Epithelial cell of prostate (primary cell): ENCODE measurements around the gene CHTF8.
"Not testable (repeated sequence)": the region's sequence is repeated elsewhere in the genome, so short reads cannot be mapped to it uniquely, and the experiment has no call there.

Experiments used
- DNase-seq: peaks from one replicate; pipeline ENCODE4 v3.0.0-alpha.2; 2011; ENCODE audit warnings: low read depth, low spot score
- H3K27ac ChIP-seq: fragments of 450-650 bp; 2 replicates; pipeline ENCODE4 v1.5.1; 2017; ENCODE audit warnings: mild to moderate bottlenecking

CHTF8 gene

DNA sequence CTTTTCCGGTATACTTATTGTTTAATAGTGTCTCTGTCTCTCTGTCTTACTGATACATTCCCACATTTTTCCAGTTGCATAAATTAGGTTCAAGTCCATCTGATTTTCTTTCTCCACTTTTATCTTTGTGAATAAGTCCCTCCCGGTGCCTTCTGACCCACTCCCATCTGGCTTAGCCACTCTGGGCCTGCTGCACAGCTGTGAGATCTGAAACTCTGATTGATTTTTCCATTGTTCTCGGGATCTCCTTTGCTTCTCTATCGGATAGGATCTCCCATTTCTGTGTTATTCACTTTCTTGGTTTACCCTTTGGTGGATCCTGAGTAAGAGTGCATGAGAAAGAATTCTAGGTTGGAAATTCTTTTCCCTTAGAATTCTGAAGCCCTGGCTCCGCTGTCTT lies 8.6 kb upstream of the CHTF8 start:
- H3K27ac ChIP-seq = no peak overlapping the region
- DNase-seq = no peak

GRCh38 chr16:69139464-69139863 lies 7.1 kb upstream of the CHTF8 start:
- DNase-seq, H3K27ac ChIP-seq: not testable (repeated sequence)

DNA sequence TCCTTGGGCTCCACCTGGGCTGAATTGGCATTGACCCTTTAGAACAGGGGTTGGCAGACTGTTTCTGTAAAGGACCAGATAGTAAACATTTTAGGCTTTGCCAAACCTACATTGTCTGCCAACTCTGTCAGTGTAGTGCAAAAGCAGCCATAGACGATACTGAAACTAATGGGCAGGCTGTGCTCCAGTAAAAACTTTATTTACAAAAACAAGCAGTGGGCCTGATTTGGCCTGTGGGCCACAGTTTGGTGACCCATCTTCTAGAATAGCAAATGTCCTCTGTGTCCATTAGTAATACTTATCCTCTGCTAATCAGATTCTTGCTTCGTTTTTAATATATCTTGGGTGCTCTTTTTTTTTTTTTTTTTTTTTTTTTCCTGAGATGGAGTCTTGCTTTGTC lies 6.2 kb upstream of the CHTF8 start:
- no peak for DNase-seq
- no peak overlapping the region for H3K27ac ChIP-seq

DNA sequence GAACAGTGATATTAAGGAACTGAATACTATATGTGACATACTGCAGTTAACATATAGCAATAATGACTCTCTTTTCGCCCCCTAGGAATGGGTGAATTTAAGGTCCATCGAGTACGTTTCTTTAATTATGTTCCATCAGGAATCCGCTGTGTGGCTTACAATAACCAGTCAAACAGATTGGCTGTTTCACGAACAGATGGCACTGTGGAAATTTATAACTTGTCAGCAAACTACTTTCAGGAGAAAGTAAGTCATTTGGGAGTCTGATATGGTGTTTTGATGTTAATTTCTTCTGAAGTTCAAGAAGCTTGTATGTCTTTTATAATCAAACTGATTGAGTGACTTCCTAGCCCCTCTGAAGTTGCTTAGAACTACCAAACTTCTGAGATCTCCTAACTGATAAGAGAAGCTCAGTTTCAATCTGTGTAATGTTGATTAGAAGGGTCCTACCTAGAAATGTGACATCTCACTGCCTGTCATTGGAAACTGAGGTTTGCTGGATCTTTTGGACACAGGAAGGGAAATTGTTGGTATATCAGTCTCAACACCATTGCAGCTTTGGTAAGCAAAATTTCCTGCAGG lies 1.1 kb upstream of the CHTF8 start:
- H3K27ac ChIP-seq = no peak overlapping the region
- DNase-seq = no peak

DNA sequence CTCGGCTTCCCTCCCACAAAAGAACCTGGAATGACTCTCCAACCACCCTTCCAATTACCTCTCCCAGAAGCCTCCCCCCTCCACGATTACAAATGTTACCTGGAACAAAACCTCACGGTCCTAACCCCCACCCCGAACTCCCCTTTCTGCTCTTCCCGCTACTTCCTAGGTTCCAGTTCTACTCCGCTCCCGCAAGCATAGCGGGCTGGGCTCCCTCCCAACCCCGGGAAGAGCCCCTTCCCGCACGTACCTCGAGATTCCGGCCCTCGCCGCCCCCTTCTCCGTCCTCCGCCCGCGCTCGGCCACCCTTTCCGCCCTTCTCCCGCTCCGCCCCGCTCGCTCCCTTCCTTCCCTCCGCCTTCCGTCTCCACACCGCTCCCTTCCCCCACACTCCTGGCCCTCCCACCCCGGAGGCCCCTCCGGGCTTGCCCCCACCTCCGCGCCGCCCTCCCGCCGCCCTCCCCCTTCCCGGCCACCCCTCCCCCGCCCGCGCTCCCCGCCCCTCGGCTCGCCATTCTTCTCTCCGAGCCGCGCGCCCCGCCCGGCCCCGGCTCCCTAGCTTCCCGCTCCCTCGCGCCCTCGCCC lies 457 bp downstream of the CHTF8 start:
- DNase-seq = no peak
- H3K27ac ChIP-seq = peak overlapping the region; percentile 82

- DNase-seq = no peak
- H3K27ac ChIP-seq = peak overlapping the region; percentile 82
Measured at GRCh38 chr16:69131167-69131838, 1.1 kb downstream of the CHTF8 start.

DNA sequence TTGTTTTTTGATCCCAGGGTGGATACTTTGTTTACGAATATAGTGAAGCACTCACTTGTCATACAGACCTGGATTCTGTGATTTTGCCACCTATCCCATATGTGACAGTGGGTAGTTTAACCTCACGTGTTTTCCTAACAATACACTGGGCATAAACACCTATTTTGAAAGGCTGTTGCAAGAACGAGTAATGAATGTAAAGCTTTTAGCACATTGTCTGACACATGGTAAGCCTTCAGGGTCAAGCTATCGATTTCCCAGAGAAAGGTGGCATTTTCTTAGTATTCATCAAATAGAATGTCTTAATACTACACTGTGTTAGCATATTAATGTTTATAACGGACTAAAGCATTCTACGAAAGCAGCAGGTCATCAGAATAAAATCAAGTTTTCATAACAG lies 1.9 kb downstream of the CHTF8 start:
- no peak overlapping the region for H3K27ac ChIP-seq
- DNase-seq = no peak

DNA sequence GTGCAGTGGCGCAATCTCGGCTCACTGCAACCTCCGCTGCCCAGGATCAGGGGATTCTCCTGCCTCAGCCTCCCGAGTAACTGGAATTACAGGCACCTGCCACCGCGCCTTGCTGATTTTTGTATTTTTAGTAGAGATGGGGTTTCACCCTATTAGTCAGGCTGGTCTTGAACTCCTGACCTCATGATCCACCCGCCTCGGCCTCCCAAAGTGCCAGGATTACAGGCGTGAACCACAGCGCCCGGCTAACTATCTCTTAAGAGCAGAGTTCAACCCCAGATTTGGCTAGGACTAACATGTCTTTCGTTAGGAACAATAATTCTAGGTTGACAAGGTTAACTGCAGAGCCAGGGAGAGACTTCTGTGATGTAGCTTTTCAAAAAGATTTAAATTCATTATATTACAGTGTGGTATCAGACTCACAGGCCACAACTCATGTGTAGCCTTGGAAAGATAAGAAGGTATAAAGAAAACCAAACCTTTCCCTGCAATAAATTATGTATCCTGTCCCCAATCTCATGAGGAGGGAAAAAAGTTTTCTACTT lies 4.3 kb downstream of the CHTF8 start:
- H3K27ac ChIP-seq = no peak overlapping the region
- DNase-seq = no peak

DNA sequence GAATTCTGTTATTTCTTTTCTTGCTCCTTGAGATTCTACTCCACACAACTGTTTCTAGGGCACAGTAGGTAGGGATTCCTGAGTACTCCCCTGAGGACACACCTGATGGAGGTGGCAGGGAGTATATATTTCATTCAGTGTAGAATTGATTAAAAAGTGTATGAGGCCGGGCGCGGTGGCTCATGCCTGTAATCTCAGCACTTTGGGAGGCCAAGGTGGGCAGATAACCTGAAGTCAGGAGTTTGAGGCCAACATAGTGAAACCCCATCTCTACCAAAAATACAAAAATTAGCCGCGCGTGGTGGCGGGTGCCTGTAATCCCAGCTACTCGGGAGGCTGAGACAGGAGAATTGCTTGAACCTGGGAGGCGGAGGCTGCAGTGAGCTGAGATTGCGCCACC lies 5.6 kb downstream of the CHTF8 start:
- H3K27ac ChIP-seq, DNase-seq: not testable (repeated sequence)

DNA sequence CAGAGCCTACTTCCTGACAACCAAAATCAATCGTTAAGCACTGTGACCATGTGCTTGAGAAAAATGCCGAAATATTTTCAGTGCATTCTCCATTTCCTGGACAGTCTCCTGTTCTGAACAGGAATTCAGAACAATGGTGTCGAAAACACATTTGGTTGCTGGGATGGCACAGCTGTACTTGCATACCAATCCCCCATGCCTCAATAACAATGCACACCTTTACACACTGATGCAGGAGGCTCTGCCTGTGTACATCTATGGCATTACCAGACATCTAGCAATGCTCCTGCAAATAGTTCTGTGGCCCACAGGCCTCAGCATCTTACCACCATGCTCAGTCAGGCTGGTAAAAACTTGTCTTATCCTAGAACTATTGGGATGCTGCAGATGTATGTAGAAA lies 6.2 kb downstream of the CHTF8 start:
- no peak overlapping the region for H3K27ac ChIP-seq
- no peak for DNase-seq

- not testable (repeated sequence) for H3K27ac ChIP-seq, DNase-seq
Measured at GRCh38 chr16:69124961-69125360, 7.4 kb downstream of the CHTF8 start.

DNA sequence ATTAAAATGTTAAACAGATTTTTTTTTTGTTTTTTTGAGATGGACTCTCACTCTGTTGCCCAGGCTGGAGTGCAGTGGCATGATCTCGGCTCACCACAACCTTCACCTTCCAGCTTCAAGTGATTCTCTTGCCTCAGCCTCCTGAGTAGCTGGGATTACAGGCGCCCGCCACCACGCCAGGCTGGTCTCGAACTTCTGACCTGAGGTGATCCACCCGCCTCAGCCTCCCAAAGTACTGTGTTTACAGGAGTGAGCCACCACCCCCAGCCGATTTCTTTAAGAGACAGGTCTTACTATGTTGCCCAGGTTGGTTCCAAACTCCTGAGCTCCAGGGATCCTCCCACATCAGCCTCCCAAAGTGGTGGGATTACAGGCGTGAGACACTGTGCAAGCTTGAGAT lies 8.0 kb downstream of the CHTF8 start:
- DNase-seq, H3K27ac ChIP-seq: not testable (repeated sequence)

DNA sequence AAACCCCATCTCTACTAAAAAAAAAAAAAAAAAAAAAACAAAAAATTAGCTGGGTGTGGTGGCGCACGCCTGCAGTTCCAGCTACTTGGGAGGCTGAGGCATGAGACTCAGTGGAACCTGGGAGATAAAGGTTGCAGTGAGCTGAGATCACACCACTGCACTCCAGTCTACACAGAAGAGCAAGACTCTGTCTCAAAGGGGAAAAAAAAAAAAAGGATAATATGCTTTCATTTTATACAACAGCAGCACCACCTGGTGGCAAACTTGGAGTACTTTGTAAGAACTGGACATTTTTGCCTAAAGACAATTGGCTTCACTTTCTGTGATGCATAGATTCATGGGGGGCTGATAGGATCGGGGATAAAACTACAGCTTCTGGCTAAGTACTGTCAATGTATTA lies 8.5 kb downstream of the CHTF8 start:
- H3K27ac ChIP-seq = no peak overlapping the region
- no peak for DNase-seq

DNA sequence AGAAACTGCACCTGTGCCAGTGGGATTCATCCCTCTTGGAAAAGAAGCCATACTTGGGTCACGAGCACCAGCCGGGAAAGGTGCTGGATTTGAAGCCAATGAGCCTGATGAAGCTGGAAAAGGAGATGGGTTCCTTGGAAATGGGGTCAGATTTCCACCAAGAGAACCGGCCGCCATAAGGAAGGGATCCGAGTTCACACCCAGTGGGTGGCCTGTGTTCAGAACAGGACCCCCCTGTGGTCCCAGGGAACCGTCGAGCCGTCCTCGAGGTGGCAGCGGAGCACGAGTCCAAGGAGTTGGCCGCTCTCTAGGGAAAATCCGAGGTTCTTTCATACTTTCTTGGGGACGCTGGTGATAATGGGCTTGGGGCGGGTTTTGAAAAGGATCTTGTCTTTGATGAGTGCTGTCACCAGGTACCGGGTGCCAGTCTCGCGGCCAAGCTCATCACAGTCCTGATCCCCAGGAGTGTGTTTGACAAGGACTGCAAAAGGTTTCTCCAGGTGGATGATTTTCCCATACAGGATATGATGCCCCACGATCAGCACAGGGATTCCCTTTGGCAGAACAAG lies 12.2 kb downstream of the CHTF8 start:
- H3K27ac ChIP-seq = no peak overlapping the region
- no peak for DNase-seq

DNA sequence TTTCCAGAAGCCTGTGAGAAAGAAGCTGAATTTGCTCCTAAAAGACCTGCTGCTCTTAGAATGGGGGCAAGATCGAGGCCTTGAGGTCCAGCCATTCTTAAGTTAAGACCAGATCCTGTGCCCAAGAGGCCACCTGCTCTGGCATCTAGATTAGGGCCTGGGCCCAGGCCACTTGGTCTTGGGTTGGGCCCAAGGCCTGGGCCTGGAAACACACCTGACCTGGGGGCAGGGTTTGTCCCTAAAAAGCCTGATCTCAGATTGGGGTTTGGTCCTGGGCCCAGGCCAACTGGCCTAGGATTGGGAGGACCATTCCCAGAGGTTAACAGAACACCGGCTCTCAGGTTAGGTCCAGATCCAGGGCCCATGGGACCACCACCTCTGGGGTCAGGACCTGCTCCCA lies 12.9 kb downstream of the CHTF8 start:
- no peak for DNase-seq
- no peak overlapping the region for H3K27ac ChIP-seq

GRCh38 chr16:69118994-69119393 lies 13.4 kb downstream of the CHTF8 start:
- H3K27ac ChIP-seq = no peak overlapping the region
- DNase-seq = no peak

DNA sequence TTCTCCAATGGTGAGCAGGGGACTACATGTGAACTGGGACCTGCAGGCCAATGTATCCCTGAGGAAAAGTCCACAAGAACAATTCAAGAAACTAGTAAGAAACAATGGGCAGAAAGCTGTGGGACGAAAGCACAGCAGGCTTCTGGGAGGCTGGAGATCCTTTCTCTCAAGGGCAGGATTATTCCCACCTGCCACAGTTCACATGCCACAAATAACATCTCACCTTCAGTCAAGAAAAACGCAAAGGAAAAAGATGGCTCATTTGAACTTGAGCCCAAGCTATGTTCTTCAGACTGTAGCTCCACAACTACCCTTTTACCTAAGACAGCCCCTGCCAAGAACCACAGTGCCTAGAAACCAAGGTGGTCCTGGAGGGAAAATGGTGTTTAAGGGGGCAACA lies 13.9 kb downstream of the CHTF8 start:
- no peak for DNase-seq
- no peak overlapping the region for H3K27ac ChIP-seq

GRCh38 chr16:69116906-69117305 lies 15.5 kb downstream of the CHTF8 start:
- H3K27ac ChIP-seq = no peak overlapping the region
- DNase-seq = no peak

- H3K27ac ChIP-seq = no peak overlapping the region
- no peak for DNase-seq
Measured at GRCh38 chr16:69116256-69116875, 16.0 kb downstream of the CHTF8 start.

DNA sequence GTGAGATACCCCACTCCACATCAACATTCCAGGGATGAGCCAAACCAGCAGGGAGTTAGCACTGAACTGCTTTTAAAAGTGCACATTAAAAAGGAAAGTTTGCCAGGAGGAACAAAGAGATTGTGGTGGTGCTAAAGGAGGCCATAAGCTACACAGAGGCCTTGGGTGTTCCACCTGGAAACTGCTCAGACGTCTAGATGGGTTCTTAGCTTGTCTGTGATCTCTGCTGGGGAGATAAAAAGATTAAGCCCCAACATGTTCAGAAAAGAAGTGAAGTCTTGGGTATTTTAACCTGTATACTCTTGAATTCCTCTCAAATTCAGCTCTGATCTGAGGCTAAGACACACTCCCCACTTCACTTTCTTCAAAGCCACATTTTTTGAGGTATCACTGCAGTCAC lies 16.6 kb downstream of the CHTF8 start:
- no peak for DNase-seq

DNA sequence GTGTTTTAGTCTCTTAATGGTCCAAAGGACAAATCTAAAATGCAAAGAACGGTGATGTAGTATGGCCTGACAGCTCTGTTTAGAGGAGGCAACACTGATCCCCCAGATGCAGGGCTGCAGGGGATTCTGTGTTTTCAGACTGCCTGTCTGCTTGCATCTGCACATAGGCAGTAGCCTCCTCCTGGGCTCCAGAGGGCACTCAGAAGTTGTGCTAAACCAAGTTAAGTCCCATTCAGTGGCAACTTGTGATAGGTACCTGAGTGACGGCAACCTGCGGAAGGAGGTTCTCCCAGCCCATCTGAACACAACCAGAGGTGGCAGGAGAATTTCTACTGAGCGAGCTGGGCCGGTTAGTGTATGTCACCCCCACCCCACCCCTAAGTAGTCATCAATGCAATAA lies 17.0 kb downstream of the CHTF8 start:
- no peak for DNase-seq
- no peak overlapping the region for H3K27ac ChIP-seq

More for the DNA sequence above, 16.6 kb downstream of the CHTF8 start:
- no peak overlapping the region for H3K27ac ChIP-seq
